Measurements from ENCODE around the gene PEX11G. TPM values are rescaled to one million over a fixed set of nuclear protein-coding genes. Genes with fewer than 3 reads are reported as not detected.

PEX11G gene
- total and polyA plus RNA-seq, 2 experiments from 2014 or later = 6.2 to 10.6 TPM

DNA sequence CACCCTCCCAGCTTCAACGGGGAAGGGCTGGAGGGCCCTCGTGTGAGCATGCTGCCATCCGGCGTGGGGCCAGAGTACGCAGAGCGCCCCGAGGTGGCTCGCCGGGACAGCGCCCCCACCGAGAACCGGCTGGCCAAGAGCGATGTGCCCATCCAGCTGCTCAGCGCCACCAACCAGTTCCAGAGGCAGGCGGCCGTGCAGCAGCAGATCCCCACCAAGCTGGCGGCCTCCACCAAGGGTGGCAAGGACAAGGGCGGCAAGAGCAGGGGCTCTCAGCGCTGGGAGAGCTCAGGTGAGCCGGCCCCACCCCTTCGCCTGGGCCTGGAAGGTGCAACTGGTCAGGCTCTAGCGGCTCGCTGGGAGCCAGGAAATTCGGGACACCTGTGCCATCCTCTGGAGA, 20.0 kb downstream of the PEX11G start:
- no peaks in the 10 kb centered on the region for H3K79me2 ChIP-seq
- H3K27me3 ChIP-seq = no peaks in the 10 kb centered on the region
- no peak overlapping the region for H3K4me2 ChIP-seq
- H4K20me1 ChIP-seq (ENCODE audit: insufficient read depth, poor library complexity, severe bottlenecking) = no peaks in the 10 kb centered on the region
- no peak for DNase-seq (ENCODE audit: low spot score)
- H3K27ac ChIP-seq = no peak overlapping the region
- no peaks in the 10 kb centered on the region for H3K36me3 ChIP-seq (replicated peaks; ENCODE audit: insufficient read depth, low read depth)
- H3K4me3 ChIP-seq = no peak overlapping the region
- 96% methylated on average over 18 of the region's 24 CpGs for WGBS (ENCODE audit: low lambda C conversion rate, missing lambda C conversion rate)
- H3K4me1 ChIP-seq (ENCODE audit: insufficient read depth) = no peaks in the 10 kb centered on the region
- TF ChIP-seq EZH2phosphoT487 (IDR thresholded peaks at IDR 0.05; ENCODE audit: low read depth, severe bottlenecking, unreplicated experiment) (no peak), EZH2 (IDR thresholded peaks at IDR 0.05; ENCODE audit: borderline replicate concordance) (no peak)
- TF ChIP-seq, protein P1, sequence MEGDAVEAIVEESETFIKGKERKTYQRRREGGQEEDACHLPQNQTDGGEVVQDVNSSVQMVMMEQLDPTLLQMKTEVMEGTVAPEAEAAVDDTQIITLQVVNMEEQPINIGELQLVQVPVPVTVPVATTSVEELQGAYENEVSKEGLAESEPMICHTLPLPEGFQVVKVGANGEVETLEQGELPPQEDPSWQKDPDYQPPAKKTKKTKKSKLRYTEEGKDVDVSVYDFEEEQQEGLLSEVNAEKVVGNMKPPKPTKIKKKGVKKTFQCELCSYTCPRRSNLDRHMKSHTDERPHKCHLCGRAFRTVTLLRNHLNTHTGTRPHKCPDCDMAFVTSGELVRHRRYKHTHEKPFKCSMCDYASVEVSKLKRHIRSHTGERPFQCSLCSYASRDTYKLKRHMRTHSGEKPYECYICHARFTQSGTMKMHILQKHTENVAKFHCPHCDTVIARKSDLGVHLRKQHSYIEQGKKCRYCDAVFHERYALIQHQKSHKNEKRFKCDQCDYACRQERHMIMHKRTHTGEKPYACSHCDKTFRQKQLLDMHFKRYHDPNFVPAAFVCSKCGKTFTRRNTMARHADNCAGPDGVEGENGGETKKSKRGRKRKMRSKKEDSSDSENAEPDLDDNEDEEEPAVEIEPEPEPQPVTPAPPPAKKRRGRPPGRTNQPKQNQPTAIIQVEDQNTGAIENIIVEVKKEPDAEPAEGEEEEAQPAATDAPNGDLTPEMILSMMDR (IDR thresholded peaks at IDR 0.05; ENCODE audit: poor library complexity) = no peak
- H2AFZ ChIP-seq = no peak overlapping the region
- no peaks in the 10 kb centered on the region for H3K9me3 ChIP-seq (ENCODE audit: low read depth)
- no peaks in the 10 kb centered on the region for H3K9me2 ChIP-seq (replicated peaks; ENCODE audit: insufficient read depth)

DNA sequence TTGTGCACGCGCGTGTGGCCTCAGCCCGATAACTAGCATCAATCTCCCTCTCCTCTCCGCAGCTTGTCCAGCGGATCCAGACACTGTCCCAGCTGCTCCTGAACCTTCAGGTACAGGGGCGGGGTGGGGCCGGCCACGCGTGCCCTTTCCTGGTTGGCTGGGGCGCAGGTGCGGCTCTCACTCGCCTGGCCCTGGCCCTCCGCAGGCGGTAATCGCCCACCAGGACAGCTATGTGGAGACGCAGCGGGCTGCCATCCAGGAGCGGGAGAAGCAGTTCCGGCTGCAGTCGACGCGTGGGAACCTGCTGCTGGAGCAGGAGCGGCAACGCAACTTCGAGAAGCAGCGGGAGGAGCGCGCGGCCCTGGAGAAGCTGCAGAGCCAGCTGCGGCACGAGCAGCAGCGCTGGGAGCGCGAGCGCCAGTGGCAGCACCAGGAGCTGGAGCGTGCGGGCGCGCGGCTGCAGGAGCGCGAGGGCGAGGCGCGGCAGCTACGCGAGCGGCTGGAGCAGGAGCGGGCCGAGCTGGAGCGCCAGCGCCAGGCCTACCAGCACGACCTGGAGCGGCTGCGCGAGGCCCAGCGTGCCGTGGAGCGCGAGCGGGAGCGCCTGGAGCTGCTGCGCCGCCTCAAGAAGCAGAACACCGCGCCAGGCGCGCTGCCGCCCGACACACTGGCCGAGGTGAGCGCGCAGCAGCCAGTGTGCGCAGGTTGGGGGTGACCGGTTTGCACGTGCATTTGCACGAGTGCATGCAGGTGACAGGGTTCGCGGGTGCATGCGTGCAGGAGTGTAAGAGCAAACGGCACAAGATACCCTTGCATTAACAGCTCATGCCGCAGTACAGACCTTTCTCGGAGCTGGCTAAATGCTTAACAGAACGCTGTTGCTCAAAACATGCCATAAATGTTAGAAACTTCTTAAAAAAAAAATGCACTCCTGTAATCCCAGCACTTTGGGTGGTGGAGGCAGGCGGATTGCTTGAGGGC, 21.5 kb downstream of the PEX11G start:
- WGBS (ENCODE audit: low lambda C conversion rate, missing lambda C conversion rate) = 99% methylated on average over 84 of the region's 86 CpGs
- no peaks in the 10 kb centered on the region for H4K20me1 ChIP-seq (ENCODE audit: insufficient read depth, poor library complexity, severe bottlenecking)
- no peak overlapping the region for H3K4me2 ChIP-seq
- no peaks in the 10 kb centered on the region for H3K79me2 ChIP-seq
- H3K9me3 ChIP-seq (ENCODE audit: low read depth) = no peaks in the 10 kb centered on the region
- no peak overlapping the region for H3K27ac ChIP-seq
- no peaks in the 10 kb centered on the region for H3K9me2 ChIP-seq (replicated peaks; ENCODE audit: insufficient read depth)
- no peak for TF ChIP-seq EZH2 (IDR thresholded peaks at IDR 0.05; ENCODE audit: borderline replicate concordance)
- TF ChIP-seq, protein P1 (IDR thresholded peaks at IDR 0.05; ENCODE audit: poor library complexity) = no peak
- no peak for TF ChIP-seq EZH2phosphoT487 (IDR thresholded peaks at IDR 0.05; ENCODE audit: low read depth, severe bottlenecking, unreplicated experiment)
- no peak overlapping the region for H2AFZ ChIP-seq
- H3K4me1 ChIP-seq (ENCODE audit: insufficient read depth) = no peaks in the 10 kb centered on the region
- DNase-seq (ENCODE audit: low spot score) = no peak
- no peak overlapping the region for H3K4me3 ChIP-seq
- H3K36me3 ChIP-seq (replicated peaks; ENCODE audit: insufficient read depth, low read depth) = no peaks in the 10 kb centered on the region
- H3K27me3 ChIP-seq = no peaks in the 10 kb centered on the region

DNA sequence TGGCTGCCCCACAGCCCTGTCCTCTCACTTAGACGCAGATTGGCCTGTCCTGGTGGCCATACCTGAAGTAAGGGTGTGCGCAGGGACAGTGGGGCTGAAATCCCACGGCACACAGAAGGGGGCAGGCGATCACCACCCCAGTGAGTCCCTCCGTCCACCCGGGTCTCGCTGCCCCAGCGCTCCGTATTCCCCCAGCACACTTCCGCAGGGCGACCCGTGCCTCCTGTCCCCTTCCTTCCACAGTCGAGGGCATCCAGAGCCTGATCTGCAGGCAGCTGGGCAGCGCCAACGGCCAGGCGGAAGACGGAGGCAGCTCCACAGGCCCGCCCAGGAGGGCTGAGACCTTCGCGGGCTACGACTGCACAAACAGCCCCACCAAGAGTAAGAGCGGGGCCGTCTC, 25.3 kb downstream of the PEX11G start:
- Histone ChIP-seq H3K4me2 (no peak overlapping the region), H2AFZ (no peak overlapping the region), H3K79me2 (no peaks in the 10 kb centered on the region), H3K27ac (no peak overlapping the region), H3K4me1 (ENCODE audit: insufficient read depth) (no peaks in the 10 kb centered on the region), H3K9me3 (ENCODE audit: low read depth) (no peaks in the 10 kb centered on the region), H3K36me3 (replicated peaks; ENCODE audit: insufficient read depth, low read depth) (no peaks in the 10 kb centered on the region), H3K27me3 (no peaks in the 10 kb centered on the region), H3K4me3 (no peak overlapping the region), H4K20me1 (ENCODE audit: insufficient read depth, poor library complexity, severe bottlenecking) (no peaks in the 10 kb centered on the region), H3K9me2 (replicated peaks; ENCODE audit: insufficient read depth) (no peaks in the 10 kb centered on the region)
- 99% methylated on average over 23 of the region's 23 CpGs for WGBS (ENCODE audit: low lambda C conversion rate, missing lambda C conversion rate)
- DNase-seq (ENCODE audit: low spot score) = no peak
- TF ChIP-seq, protein P1 (IDR thresholded peaks at IDR 0.05; ENCODE audit: poor library complexity) = no peak
- TF ChIP-seq EZH2 (IDR thresholded peaks at IDR 0.05; ENCODE audit: borderline replicate concordance) (no peak), EZH2phosphoT487 (IDR thresholded peaks at IDR 0.05; ENCODE audit: low read depth, severe bottlenecking, unreplicated experiment) (no peak)
